HG03097 (cell line): Measurements from ENCODE around the gene MESD.

Source experiments
- ATAC-seq: cut with Tn5 transposase; IDR thresholded peaks from one replicate; pipeline ENCODE4 v1.9.1; 2021; ENCODE audit not compliant: unreplicated experiment, low FRiP score

MESD gene

DNA sequence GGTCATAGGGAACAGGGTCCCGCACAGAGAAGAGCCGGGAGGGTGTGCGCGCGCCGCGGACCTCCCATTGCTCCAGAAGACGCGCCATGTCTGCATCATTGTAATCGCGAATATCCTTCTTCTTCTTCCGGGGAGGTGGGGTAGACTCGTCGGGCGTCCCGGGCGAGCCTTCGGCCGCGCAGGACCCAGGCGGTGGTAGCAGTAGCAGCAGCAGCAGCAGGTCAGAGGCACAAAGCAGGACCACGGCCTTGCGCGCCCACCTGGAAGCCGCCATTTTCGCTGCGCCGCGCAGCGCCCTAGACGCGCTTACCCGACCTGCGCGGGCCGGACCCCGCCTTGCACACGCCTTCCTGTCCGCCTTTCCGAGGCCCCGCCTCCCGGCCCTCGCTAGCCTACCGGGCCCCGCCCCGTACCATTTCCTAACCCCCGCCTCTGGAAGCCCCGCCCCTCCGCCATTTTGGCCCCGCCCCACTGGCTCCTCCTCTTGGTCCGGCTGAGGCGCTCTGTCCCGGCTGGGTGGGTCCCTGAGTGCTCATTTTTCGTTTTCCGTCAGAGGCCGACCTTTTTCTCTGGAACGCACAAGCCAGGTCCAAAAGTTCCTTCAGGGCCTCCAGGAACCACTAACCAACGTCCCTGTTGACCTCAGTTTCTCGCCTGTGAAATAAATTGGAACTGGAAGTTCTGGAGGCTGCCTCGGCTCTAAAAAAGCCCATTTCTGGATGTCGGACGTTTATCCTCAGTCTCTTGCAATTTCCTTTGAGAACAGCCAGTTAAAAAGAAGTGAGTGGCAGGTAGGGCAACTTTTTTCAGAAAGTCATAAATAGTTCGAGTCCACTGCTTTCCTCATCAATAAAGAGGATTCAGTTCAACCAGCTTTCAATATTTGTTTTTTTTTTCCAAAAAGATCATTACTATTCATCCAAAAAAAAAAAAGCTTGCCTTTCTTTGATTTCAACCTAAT, at the start of gene MESD:
Gene MESD, minus strand, starts transcription at position 302 of the 961 bp plus-strand sequence. Its CDS starts 28 bp downstream, at position 274.
- ATAC-seq = peak; percentile 97

DNA sequence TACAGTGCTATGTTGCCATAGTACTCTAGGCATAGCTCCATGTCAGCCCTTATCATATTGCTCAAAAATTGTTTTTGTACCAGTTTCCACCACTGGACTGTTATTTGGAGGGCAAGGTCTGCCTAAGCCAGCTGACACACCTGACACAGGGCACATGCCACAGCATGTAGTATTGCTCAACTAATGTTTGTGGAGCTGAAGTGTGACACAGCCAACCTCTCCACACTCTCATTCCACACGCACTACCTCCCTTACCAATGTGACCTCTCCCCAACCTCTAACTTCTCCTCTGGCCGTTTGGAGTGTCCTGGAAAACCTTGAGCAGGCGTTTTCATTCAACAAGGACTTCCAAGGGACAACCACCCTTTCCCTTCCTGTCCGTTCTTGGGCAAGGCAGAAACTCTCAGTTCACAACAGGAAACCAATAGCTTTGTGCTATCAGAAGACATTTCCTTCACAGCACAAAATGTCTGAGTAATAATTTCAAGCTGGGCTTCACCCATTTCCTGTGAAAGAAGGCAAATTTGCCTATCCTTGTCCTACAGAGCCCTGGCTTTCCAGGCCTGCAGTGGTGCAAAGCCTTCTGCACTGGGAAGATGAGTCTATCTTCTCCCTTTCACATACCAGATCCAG, 49.5 kb upstream of the MESD start:
- ATAC-seq = no peak

DNA sequence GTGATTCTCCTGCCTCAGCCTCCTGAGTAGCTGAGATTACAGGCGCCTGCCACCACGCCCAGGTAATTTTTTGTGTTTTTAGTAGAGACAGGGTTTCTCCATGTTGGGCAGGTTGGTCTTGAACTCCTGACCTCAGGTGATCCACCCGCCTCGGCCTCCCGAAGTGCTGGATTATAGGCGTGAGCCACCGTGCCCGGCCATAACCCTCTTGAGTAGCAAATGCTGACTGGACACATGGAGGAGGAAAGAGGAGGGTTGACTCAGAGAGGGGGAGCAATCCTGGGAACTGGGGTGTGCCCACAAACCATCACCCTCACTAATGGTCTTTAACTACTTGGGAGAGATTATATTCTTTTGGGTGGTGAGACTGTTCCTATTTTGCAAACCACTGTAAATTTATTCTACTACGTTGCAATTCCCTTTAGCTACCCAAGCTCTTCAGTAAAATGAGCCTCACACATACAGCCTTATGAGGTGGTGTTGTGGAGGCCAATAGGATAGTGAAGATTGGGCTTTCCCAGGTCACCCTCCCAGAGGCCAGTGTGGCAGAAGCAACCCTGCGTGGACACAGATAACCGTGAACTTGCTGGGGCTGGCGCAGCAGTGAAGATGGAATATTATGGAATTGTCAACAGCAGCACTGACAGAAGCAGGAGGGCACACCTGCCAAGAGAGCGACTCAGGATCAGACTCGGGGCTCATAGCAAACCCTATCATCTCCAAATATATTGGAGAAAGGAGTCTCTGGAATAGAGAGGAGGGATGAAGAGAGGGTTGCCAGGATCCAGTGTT, 48.5 kb upstream of the MESD start:
- ATAC-seq = no peak

DNA sequence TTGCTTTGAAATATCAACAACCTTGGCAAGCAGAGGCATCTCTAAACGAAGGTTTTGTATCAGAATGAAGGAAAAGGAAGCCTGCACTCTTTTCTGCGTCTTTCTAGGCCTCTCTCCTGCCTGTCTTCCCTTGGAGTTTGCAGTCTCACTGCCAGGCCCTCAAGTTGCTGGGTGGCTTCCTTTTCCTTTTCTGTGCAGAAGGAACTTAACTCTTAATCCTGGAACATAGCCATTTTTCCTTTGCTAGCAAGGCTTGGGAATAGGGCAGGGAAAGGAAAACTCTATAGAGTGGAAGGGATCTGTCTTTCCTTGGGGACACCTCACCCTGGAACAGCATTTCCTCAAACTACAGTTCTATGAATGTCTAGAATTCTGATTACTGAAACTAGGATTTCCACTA, 43.9 kb upstream of the MESD start:
- ATAC-seq = no peak

DNA sequence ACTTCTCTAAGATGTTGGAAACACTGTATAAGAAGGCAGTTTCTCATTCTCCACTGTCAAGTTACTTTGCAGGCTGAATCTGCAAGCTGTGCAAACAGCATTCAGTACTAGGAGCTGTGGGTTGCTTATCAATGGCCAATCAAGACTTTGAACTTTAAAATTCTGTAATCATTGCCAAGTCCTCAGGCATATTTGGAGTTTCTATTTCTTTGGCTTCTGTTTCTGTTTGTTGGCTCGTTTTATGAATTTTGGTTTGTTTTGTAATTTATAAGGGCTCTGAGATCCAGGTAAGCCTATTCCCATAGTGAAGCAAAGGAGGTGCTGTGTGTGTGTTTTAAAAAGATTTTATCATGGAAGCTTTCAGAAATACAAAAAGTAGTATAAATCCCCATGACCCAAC, 43.2 kb upstream of the MESD start:
- ATAC-seq = no peak

DNA sequence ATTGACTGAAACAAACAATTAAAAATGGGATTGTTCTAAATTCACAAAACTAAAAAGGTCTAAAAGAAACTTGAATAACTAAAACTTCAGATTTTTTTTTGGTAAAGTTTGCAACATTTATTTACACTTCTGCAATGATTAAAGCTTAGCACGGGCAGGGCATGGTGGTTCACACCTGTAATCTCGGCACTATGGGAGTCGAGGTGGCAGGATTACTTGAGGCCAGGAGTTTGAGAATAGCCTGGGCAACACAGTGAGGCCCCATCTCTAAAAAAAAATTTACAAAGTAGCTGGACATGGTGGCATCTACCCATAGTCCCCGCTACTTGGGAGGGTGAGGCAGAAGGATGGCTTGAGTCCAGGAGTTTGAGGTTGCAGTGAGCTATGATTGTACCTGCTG, 42.7 kb upstream of the MESD start:
- ATAC-seq = no peak

DNA sequence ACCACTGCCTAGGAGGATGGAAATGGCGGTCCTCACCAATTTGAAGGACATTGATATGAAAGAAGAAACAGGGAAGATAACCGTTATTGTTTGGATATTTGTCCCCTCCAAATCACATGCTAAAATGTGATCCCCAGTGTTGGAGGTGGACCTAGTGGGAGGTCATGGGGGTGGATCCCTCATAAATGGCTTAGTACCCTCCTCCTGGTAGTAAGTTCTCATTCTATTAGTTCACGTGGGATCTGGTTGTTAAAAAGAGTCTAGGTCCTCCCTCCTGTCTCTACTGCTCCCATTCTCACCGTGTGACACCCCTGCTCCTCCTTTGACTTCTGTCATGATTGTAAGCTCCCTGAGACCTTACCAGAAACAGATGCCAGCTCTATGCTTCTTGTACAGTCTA, 41.6 kb upstream of the MESD start:
- no peak for ATAC-seq

DNA sequence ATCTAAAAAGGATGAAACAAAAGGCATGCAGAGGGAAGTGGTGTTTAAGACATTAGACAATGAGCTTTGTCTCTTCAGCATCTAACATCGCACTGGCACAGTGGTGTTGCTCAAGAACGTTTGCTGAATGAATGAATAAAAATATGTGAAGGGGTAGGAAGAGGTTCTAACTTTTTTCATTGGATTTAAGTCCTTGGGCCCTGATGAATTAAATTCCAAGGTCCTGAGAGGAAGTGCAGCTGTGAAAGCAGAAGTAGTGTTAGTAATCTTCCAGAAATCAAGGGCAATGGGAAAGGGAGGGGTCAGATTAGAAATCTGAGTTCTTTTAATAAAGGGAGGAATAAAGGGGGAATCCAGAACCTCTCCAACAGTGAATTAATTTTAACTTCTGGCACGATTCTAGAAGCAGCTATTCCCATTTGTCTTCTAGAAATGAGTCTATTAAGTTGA, 40.7 kb upstream of the MESD start:
- no peak for ATAC-seq

DNA sequence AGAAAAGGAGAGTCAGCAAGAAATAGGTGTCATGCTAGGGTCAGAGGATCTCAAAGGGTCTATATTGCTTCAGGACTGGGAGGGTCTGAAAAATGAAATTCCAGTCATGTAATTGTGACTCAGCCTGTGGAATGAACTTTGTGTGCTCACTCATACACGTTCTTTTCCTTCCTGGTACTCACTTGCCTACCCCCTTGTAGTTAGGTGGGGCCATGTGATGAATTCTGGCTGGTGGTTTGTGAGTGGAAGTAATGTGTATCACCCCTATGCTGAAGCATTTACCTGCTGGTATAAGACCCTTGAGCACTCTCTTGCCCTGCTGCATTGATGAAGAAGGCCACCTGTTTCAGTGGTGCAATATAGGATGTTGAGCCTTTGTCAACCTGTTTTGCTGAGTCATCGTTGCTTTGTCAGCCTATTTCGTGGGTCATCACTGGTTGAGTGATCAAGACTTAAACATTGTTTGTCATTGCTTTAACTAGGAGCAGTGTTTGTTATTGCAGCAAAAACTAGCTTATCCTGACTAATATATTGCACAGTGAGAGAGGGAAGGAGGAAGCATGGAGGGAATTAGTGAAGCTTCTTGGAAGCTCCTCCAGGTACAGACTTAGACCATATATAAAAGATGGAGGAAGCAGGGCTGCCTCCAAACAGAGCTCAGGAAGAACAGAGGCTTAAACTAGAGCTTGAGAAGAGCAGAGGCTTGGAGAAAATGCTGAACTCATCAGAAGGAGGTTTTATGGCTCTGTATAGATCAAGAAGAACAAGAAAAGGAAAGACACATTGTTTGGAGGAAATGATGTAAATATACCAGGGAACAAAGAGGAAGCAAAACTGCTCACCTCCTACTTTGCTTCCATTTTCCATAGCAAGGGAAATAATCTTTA, 40.0 kb upstream of the MESD start:
- no peak for ATAC-seq

DNA sequence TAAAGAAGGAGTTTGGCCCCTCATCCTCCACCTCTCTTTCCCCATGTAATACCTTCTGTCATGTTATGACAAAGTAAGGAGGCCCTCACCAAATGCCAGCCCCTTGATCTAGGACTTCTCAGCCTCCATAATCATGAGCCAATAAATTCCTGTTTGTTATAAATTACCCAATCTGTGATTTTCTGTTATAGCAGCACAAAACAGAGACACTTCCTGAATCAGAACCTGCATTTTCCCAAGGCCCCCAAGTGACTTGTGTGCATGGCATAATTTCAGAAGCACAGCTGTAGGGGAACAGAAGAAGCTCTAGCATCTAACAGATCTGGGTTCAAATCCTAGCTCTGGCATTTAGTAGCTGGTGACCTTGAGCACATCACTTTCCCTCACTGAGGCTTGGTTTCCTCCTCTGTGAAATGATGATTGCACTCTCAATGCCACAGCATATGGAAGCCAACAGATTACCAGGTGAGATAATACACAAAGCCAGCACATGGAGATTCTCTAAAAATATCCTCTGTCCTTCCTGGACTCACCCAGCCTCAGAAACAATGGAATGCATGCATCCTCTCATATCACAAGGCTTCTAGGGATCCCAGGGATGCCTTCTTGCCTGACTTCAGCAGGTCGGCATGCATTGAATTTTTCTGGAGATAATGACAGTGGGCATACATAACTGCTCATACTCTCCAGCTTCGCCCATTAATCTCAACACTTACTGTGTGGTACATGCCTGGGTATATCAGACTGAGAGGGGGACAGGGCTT, 37.4 kb upstream of the MESD start:
- ATAC-seq = no peak

DNA sequence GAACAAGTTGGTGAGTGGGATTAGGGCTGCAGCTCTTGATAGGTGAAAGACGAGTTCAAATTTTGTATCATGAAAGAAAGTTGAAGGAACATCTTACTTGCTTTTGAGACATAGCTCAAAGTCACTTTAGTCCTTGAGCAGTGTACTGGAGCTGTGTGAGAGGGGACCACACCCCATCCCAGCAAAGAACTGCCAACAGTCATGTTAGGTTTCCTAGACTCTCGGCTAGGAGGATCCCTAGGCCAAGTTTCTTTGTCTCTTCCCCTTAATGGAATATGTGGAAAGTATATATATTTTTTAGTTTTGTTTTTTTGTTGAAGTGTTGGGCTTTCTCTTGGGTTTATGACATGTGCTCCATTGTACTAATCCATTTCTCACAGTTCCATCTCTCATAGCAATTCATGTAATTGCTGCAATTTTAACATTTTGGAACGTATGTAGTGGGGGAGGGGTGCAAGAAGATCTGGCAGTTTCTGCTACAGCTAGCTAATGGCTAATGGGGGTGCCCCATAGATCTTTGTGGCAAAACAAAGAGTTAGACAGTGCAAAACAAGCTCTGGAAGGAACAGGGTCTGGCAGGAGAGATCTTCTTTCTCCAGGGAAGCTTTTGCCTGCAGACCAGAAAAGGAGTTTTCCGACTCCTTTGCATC, 36.2 kb upstream of the MESD start:
- ATAC-seq = no peak

DNA sequence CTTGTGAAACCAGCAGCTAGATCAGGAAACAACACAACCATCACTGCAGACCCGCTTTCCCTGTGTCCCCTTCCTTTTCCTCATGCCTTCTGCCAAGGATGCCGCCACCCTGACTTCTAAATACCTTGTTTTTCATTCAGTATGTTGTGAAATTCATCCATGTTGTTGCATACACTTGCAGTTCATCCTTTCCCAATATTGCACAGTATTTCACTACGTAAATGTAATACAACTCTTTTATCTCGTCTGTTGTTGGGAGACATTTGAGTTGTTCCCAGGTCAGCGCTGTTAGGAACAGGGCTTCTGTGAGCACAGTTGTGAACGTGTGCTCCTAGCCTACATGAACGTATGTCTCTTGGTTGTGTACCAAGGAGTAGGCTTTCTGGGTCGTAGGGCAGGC, 35.3 kb upstream of the MESD start:
- no peak for ATAC-seq

DNA sequence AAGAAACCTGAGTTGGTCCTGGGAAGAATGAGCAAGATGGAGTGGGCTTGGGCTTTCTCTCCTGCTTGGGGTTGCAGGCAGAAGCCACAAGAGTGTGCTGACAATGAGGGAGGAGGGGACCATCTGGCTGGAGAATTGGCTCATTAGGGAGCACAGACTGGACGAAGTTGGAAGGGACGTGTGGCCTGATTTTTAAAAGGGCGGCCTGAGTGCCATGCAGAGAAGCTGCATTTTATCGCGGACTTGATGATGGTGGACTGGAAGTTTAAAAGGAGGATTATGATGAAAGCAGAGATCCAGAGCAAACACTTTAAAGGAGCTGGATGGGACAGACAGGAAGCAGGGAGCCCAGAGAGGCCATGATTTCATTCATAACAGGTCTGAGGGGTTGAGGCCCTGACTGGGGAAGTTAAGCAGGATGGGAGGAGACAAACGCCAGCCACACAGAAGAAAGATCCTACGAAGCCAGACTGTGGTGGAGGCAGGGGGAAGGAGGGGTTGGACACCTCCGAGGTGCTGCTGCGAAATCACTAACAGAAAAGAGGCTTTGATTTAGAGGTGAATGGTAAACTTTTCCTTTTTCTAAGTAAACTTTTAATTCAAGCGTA, 34.8 kb upstream of the MESD start:
- ATAC-seq = no peak

DNA sequence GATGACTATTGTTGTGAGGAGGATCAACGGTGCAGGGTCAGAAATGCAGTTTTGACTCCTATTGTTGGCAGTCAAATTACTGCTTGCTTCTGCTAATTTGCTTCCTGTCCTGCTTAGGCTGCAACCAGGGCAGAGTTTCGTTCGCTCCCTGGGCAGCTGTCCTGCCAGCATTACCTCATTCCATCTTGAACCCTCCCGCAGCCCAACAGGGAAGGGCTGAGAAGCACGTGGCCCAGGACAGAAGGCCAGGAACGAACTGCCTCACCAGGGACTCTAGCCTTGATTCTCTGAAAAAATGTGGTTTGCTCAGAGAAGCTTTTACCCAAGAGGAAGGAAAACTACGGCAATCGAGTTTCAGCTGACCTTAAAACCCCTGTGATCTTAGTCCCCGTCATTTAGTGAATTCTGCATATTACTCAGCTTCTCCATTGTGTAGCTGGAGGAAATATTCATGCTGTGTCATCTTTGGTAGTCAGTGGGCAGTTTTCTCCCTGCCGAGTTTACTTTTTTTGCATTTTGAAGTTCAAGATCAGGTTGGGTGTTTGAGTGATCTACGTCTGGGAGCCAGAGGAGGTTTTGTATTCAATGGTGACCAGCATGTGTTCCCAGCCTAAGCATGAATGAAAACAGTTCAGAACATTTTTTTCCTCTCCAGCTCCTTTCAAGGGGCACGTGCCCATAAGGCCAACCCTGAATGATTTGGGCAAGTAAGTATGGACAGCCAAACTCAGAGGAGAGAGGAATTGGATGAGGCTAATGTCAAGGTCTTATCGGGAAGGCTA, 34.1 kb upstream of the MESD start:
- ATAC-seq = peak; percentile 90

DNA sequence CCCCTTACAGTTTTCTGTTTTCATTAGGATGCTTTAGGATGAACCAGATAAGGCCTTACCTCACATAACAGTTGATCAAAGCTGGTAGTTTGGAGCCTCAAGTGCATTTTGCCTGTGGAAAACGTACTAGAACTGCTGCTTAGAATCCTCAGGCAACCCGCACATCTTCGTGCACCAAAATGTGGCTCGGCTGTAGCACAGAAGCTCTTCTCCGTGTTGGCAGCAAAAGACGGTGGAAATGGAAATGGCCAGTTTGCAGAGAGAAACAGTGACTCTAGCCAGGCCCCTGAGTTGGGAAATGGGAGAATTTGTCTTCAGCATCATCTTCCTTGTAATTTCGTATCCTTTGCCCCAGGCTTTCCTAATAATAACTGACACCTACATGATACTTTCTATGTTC, 31.7 kb upstream of the MESD start:
- ATAC-seq = no peak

DNA sequence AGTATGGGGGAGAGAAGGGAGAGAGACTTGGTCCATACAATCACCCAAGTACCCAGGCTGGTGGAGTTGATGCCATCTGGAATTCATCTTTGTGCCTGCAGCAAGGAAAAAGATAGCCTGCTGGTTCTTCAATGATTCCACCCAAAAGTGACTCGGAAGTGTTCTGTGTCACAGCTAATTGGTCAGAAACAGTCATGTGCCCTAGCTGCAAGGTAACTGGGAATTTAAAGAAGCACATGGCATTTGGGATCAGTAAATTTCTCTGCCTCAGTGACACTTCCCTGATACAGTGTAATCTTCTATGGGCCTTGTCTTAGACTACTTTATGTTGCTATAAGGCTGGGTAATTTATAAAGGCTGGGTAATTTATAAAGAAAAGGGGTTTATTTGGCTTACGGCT, 28.6 kb upstream of the MESD start:
- no peak for ATAC-seq

DNA sequence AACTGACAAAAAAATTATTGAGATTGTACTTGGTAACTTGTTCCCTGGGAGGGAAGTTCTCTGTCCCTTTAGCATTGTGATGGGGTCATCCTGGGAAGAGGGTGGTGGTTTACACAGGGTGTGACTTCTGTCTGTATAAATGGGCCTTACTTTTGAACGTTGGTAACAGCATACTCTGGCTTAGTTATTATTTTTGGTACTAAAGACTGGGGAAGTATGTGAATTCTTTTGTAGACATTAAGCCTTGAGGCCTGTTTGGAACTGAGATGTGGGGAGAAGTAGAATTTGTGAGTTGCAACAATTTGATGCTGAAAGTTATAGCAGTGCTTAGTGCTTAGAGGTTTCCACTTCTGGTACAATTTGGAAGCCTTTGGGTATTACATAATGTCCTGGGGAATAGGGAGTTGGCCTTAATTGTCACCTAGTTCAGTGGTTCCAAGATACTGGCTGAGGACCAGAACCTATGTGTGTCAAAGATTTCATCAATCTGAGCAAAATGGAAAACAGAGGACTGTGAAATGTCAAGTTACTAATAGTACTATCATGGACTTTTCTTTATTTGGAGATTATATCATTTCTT, 27.0 kb upstream of the MESD start:
- no peak for ATAC-seq
